Adrenal gland (tissue), 12 donors: ENCODE measurements around the gene PER3. TPM values are rescaled to one million over a fixed set of nuclear protein-coding genes. Genes with fewer than 3 reads are reported as not detected.

Experiments used
- DNase-seq, 7 donors: peaks; one replicate each; pipeline ENCODE4 v3.0.0-alpha.2; 2019 to 2020
- H3K27ac ChIP-seq, 5 donors: fragments of 200-600 bp; sonication (generic) in 4 of 5; 1 replicate in 3 of 5; 2 replicates in 2 of 5; pipeline versions ENCODE4 v1.5.1 to v1.8.0; 2016 to 2020; ENCODE audit warnings: mild to moderate bottlenecking in 1 of 5
- H3K27me3 ChIP-seq: fragments of 200-600 bp; 2 replicates; pipeline ENCODE4 v1.8.0; 2021
- H3K36me3 ChIP-seq, 2 donors: fragments of 200-600 bp; replicated peaks in 1 of 2; 1 replicate in 1 of 2; 2 replicates in 1 of 2; pipeline versions ENCODE4 v1.5.1 to v1.8.0; 2018 to 2022
- H3K4me1 ChIP-seq, 2 donors: fragments of 200-600 bp; replicated peaks in 1 of 2; 1 replicate in 1 of 2; 2 replicates in 1 of 2; pipeline versions ENCODE4 v1.5.1 to v1.8.0; 2018 to 2021
- H3K4me3 ChIP-seq, 4 donors: fragments of 200-600 bp; sonication (generic) in 3 of 4; one replicate each; pipeline ENCODE4 v1.5.1; 2016 to 2018
- H3K9me3 ChIP-seq, 3 donors: fragments of 200-600 bp; sonication (generic) in 1 of 3; replicated peaks in 1 of 3; 1 replicate in 2 of 3; 2 replicates in 1 of 3; pipeline versions ENCODE4 v1.5.1 to v1.8.0; 2016 to 2021
- POLR2A ChIP-seq, 2 donors: fragments of 450-650 bp; IDR thresholded peaks; one replicate each; pipeline ENCODE4 v1.6.1; 2017; ENCODE audit warnings: antibody characterized with exemption in 2 of 2, mild to moderate bottlenecking in 2 of 2, moderate library complexity in 1 of 2
- WGBS, 4 donors: extraction: QIAGEN DNeasy Blood & Tissue Kit in 2 of 4; methylation state at CpG; one replicate each; pipeline versions ENCODE4 v1.1.5 to v1.1.7; 2013 to 2017; 5-methylcytosine and 5-hydroxymethylcytosine counted together
- intact Hi-C, 2 donors: fragments of 100-400 bp; cut with DNase I; formaldehyde crosslinking; loops; one replicate each; pipeline versions ENCODE4 v1.14.1 to v1.15.0; 2022 to 2023
- polyA plus RNA-seq, 3 donors: library from polyadenylated mRNA; stranded (reverse); fragments of 200-250 nt in 2 of 3; fragments of 350-450 nt in 1 of 3; fragmentation: Illumina TruSeq in 1 of 3; extraction: RNeasy Lipid Tissue Mini Kit (QIAGEN cat#74804) in 1 of 3; gene quantifications; one replicate each; pipeline ENCODE4 v1.2.3, GENCODE V29; 2013 to 2014
- total RNA-seq, 9 donors: library from RNA; depleted of rRNA in 4 of 9; stranded (reverse); fragments of >200 nt in 4 of 9; fragments of 120-200 nt in 1 of 9; fragmentation: NEBNext Ultra II Directional in 1 of 9; extraction: Animal tissue kit (Norgen Biotek cat#: 25700) in 1 of 9; gene quantifications; one replicate each; pipeline versions ENCODE4 v1.1.0 to v1.2.4, GENCODE V29; 2013 to 2023
- TF ChIP-seq, protein P1 (sequence below), 6 experiments: fragments of 450-650 bp in 4 of 6; fragments of 200-600 bp in 2 of 6; sonication (generic) in 1 of 6; IDR thresholded peaks; 1 replicate in 5 of 6; 2 replicates in 1 of 6; pipeline versions ENCODE4 v1.5.1 to v1.8.0; 2016 to 2021; ENCODE audit warnings: antibody characterized with exemption in 6 of 6, mild to moderate bottlenecking in 2 of 6, moderate library complexity in 1 of 6
- donor health status: healthy with polysubstance abuse.
- donor health status: Bipolar disorder and iron deficiency.
- donor health status: DM: yes; HTN: yes; CAD: no.
- donor health status: DM: no; HTN: no; CAD: no.
- donor health status: DM: no; HTN: no; CAD: no.
- donor health status: DM: yes; HTN: yes; CAD: no.

PER3 gene
- total and polyA plus RNA-seq, 12 donors, result 8.8 to 29.0 (median 16.9) TPM

DNA sequence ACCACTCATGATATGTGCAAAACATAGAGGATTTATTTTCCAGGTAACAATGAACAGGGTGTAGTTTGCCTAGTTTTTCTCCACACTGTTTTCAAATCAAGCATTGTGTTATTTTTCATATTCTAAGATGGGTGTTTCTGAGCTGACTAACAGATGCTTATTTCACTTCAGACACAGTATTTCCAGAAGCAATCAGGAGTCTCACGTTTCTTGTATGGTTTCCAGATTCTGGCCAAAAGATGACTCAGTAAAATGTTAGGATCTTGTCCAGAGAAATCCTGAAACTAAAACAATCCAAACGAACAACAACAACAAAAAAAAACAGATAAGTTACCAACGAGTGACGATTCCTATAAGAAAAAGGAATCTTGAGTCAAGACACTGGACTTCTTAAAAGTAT is 63.5 kb downstream of the PER3 start:
- Histone ChIP-seq H3K27ac (no peak overlapping the region), H3K36me3 (peaks cover 0 to 17% of the 10 kb centered on the region in 2 donors), H3K27me3 (no peaks in the 10 kb centered on the region), H3K4me1 (no peaks in the 10 kb centered on the region), H3K4me3 (no peak overlapping the region), H3K9me3 (no peaks in the 10 kb centered on the region)
- WGBS, 4 donors, result 19 to 38% (median 28%) methylated on average over 4 of the region's 4 CpGs
- TF ChIP-seq, protein P1, sequence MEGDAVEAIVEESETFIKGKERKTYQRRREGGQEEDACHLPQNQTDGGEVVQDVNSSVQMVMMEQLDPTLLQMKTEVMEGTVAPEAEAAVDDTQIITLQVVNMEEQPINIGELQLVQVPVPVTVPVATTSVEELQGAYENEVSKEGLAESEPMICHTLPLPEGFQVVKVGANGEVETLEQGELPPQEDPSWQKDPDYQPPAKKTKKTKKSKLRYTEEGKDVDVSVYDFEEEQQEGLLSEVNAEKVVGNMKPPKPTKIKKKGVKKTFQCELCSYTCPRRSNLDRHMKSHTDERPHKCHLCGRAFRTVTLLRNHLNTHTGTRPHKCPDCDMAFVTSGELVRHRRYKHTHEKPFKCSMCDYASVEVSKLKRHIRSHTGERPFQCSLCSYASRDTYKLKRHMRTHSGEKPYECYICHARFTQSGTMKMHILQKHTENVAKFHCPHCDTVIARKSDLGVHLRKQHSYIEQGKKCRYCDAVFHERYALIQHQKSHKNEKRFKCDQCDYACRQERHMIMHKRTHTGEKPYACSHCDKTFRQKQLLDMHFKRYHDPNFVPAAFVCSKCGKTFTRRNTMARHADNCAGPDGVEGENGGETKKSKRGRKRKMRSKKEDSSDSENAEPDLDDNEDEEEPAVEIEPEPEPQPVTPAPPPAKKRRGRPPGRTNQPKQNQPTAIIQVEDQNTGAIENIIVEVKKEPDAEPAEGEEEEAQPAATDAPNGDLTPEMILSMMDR (IDR thresholded peaks at IDR 0.05), result no peak
- TF ChIP-seq POLR2A (IDR thresholded peaks at IDR 0.05), result no peak
- intact Hi-C loops, result no loop called here
- DNase-seq, result no peak

- H3K27me3 ChIP-seq, result no peaks in the 10 kb centered on the region
- TF ChIP-seq, protein P1 (IDR thresholded peaks at IDR 0.05), result no peak
- TF ChIP-seq POLR2A (IDR thresholded peaks at IDR 0.05), result no peak
- intact Hi-C loops, result no loop called here
- no peaks in the 10 kb centered on the region for H3K4me1 ChIP-seq
- H3K27ac ChIP-seq, result no peak overlapping the region
- 86 to 96% (median 92%) methylated on average over 15 of the region's 15 CpGs for WGBS, 4 donors
- DNase-seq, result no peak
- H3K9me3 ChIP-seq, result no peaks in the 10 kb centered on the region
- H3K36me3 ChIP-seq, result no peaks in the 10 kb centered on the region
- H3K4me3 ChIP-seq, result no peak overlapping the region
These were observed 66.7 kb downstream of the PER3 start for GRCh38 chr1:7850786-7851185.

DNA sequence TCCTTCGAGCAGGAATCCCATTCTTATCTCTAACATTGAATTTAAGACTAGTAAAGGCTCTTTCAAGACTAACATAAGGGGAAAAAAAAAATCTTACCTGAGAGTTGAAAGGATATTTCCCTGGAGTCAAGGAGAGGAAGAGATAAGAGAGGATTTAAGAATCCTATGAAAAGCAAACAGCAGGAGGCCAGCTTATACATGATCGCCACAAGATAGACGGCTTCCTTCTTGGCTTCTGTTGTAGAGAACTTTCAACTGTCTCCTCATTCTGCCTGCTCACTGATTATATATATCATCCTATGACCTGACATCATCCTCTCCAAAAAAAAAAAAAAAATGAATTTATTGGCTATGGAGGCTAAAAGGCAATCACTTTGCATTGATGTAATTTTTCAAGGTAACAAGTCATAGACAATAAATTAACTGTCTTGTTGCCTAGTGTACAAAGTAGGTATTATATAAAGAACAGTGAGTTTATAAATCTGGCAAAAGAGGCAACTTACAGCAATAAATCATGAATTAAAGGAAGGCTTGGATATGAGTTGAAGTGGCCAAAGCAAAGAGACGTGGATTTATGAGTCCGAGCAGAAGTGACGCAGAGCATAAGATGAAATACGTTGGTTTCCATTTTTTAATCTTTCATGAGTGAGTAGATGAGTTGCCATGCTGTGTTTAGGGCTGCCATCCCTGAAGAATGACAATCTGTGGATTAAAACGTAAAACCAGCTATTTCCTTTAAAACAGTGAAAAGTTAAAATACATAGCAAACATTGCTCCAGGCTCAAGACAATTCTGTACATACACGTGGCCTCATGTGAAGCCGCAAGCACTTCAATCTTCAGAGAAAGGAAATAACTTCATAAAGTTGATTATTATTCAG is 69.0 kb downstream of the PER3 start, which contains the start of gene UTS2:
TSS of gene UTS2 (minus strand) at position 262 of the 880 bp plus-strand sequence. CDS start at position 200, 62 bp downstream.
- Histone ChIP-seq H3K36me3 (no peaks in the 10 kb centered on the region), H3K4me1 (no peaks in the 10 kb centered on the region), H3K4me3 (no peak within 1 kb of the TSS), H3K9me3 (no peaks in the 10 kb centered on the region), H3K27me3 (no peaks in the 10 kb centered on the region), H3K27ac (no peak within 1 kb of the TSS)
- 68 to 76% (median 72%) methylated on average over 10 of the region's 10 CpGs for WGBS, 4 donors
- no peak for DNase-seq
- TF ChIP-seq POLR2A (IDR thresholded peaks at IDR 0.05), result no peak
- TF ChIP-seq, protein P1 (IDR thresholded peaks at IDR 0.05), result no peak
- intact Hi-C loops, result no loop called here

DNA sequence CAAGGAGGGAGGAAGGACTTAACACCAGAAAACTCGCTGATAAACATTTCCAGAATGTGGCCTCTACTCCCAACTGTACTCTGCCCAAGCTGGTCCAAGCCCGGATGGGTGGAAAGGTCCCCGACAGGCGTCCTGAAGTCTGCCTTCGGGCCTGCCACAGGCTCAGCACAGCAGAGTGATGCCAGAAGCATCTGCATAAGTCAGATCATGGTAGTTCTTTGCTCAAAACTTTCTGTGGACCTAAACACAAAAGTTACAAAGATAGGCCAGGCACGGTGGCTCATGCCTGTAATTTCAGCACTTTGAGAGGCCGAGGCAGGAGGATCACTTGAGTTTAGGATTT is 69.6 kb downstream of the PER3 start:
- H3K27ac ChIP-seq, result no peak overlapping the region
- WGBS, 4 donors, result 80 to 90% (median 87%) methylated on average over 7 of the region's 7 CpGs
- no peaks in the 10 kb centered on the region for H3K9me3 ChIP-seq
- intact Hi-C loops, result no loop called here
- H3K4me1 ChIP-seq, result no peaks in the 10 kb centered on the region
- no peaks in the 10 kb centered on the region for H3K36me3 ChIP-seq
- TF ChIP-seq POLR2A (IDR thresholded peaks at IDR 0.05), result no peak
- TF ChIP-seq, protein P1 (IDR thresholded peaks at IDR 0.05), result no peak
- DNase-seq, result no peak
- no peak overlapping the region for H3K4me3 ChIP-seq
- no peaks in the 10 kb centered on the region for H3K27me3 ChIP-seq
